HG03558 (cell line): ENCODE data around the gene CDC42BPG.

Experiments
- ATAC-seq: cut with Tn5 transposase; IDR thresholded peaks from one replicate; pipeline ENCODE4 v1.9.1; 2021; ENCODE audit warnings: moderate number of reproducible peaks; ENCODE audit not compliant: unreplicated experiment; ENCODE audit errors: extremely low read depth

Gene CDC42BPG

DNA sequence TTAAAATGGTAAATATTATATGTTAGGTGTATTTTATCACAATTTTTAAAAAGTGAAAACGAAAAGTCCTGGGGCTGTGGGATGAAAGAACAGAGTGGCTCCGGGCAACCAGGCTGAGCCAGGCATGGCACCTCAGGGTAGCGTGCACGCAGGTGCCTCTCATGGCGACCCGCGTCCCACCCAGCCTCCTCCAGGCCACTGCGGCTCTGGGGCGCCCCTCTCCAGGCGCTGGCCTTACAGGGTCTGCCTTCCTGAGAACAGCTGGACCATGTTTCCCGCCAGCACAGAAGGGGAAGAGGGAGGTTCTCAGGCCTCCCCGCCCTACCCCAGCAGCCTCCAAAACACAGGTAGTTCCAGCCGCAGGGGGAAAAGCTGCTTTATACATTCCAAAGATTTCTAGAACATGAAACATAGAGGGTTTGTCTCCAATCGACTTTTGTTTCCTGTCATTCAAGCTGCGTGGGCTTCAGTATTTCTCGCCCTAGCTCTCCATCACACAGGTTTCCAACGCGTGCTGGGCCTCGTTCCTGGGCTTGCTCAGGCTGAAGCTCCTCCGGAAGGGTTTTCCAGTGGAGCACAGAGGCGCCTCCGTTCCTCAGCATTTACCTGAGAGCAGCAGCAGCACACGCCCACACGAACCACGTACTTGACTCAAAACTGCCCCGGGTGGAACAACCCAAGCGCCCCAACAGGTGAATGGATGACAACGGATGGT is 23.5 kb upstream of the CDC42BPG start:
- ATAC-seq, result no peak

- ATAC-seq, result no peak
These were observed 21.7 kb upstream of the CDC42BPG start for GRCh38 chr11:64866173-64866491.

DNA sequence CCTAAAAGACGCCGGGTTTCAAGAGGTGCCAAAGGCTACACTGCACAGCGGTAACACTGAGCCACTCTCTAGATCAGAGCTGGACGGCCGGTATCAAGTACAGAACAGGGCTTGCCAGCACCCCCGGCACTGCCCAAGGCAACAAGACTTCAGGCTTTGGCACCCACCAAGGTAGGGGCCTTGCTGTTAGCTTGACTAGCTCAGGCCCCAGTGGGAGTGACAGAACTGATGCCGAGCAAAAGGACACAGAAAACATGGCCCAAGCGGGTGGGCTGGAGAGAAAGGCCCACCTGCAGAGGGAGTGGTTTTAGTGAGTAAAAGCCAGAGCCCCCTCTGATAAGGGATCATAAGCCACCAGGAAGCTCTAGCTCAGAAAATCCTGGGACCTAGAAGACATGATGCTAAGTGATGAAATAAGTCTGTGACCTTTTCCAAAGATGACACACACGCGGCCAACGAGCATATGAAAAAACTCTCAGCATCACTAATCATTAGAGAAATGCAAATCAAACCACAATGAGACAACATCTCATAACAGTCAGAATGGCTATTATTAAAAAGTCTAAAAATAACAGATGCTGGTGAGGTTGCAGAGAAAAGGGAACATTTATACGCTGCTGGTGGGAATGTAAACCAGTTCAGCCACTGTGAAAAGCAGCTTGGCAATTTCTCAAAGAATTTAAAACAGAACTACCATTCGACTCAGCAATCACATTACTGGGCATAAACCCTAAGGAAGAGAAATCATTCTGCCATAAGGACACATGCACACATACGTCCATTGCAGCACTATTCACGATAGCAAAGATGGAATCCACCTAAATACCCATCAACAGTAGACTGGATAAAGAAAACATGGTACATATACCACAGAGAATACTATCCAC is 21.1 kb upstream of the CDC42BPG start:
- no peak for ATAC-seq

DNA sequence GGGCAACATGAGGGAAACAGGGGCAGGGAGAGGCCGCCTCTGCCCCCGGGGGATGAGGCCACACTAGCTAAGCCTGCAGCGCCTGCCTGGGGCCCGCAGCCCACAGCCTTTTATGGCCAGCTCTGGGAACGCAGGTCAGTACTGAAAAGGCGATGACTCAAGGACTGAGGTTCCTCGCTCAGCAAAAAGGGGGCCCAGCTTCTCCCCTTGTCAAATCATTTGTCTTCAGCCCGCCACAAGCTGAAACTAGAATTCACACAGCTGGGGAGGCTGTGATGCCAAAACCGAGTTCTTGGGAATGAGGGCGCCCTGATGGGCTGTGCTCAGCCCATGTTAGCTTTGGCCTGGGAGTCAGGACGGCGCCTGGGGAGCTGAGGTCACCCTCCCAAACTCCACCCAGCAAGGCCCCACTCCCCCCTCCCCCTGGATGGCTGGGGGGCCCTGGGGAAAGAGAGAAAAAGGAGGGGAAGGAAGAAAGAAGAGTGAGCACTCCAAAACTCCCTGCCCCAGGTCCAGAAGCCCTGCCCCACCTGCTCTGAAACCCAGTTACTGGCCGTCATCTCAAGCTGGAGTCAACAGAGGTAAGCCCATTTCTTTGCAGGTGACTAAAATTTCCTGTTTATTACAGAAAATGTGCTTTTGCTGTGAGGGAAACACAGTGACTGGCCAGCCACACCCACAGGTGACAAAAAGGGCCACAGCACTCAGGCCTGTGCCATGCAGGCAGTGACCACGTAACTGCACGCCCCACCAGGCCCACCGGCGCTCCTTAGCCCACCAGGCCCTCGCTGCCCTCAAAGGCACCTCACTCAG is 20.2 kb upstream of the CDC42BPG start:
- ATAC-seq, result no peak

- no peak for ATAC-seq
These were observed 19.7 kb upstream of the CDC42BPG start for GRCh38 chr11:64864135-64864472.

- ATAC-seq, result no peak
These were observed 19.1 kb upstream of the CDC42BPG start for GRCh38 chr11:64863391-64864060.

DNA sequence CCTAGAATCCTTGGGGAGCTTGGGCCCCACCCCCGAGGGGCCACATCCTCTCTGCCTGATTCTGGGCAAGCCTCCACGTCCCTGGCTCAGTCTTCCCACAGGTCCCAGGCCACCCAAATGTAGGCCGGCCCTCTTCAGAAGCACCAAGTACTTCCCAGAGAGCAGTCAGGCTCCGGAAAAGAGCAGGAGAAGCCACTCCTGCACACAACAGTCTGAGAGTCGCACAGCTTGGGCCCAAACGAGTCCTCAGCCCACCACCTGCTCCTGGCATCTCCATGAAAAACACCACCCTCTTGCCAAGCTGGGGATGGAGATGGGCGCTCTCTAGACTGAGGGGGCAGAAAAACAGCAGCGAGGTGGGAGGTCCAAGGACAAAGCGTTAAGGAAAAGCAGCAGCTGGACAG is 18.5 kb upstream of the CDC42BPG start:
- no peak for ATAC-seq

DNA sequence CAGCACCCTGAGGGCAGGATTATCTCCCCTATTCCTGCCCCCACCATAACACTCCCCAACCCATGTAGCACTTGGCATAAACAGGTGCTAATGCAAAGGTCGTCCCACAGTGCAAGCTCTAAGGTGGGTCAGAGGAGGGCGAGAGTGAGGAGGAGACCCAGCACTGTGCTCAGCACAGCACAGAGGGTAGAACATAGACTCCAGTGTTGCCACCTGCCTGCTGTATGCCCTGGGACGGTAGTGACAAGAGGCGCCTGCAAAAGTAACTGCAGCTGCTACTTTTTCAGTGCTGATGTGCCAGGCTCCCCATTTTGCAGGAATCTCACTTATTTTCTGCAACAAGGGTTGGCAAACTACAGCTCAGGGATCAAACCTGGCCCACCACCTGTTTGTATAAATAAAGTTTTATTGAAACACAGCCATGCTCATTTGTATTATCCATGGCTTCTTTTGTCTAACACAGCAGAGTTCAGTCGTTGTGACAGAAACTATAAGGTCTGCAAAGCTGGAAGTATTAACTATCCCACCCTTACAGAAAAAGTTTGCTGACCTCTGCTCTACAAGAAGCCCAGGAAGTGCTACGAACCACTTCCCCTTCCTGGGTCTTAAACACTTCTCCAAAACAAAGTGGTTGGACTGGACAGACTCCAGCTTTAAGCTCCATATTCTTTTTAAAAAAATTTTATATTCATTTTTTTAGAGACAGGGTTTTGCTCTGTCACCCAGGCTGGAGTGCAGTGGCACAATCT is 16.9 kb upstream of the CDC42BPG start:
- ATAC-seq, result no peak

GRCh38 chr11:64859542-64860414 is 15.3 kb upstream of the CDC42BPG start:
- peak; percentile 48 for ATAC-seq

- ATAC-seq, result no peak
These were observed 14.2 kb upstream of the CDC42BPG start for GRCh38 chr11:64858467-64859263.

- no peak for ATAC-seq
These were observed 13.0 kb upstream of the CDC42BPG start for GRCh38 chr11:64857485-64857884.

- no peak for ATAC-seq
These were observed 12.2 kb upstream of the CDC42BPG start for GRCh38 chr11:64856382-64857227.

- ATAC-seq, result no peak
These were observed 11.3 kb upstream of the CDC42BPG start for GRCh38 chr11:64855596-64856304.

GRCh38 chr11:64854534-64855502 is 10.4 kb upstream of the CDC42BPG start:
- no peak for ATAC-seq

- no peak for ATAC-seq
These were observed 9.7 kb upstream of the CDC42BPG start for GRCh38 chr11:64854157-64854533.
